Measurements from ENCODE around the gene ATXN7L1.

The ATXN7L1 gene

DNA sequence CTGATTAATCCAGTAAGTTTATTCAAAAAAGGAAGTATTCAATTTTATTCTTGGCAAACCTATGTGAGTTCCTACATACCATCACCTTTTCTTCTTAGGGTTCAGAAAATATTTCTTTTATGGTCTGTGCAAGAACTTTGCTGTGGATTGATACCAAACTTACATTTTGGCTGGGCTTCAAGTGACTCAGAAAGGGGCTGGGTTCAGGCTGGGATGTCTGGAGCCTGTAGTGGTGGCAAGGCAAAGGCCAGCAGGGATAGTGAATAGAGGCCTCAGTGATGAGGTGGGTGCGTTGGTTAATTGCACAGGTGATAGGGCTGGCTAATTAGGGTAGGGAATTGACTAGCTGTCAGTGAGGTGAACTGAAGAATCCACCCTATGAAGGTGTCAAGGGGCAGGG is 40.2 kb upstream of the ATXN7L1 start:
- peak; percentile 17 for DNase-seq
- TF ChIP-seq, protein P1, sequence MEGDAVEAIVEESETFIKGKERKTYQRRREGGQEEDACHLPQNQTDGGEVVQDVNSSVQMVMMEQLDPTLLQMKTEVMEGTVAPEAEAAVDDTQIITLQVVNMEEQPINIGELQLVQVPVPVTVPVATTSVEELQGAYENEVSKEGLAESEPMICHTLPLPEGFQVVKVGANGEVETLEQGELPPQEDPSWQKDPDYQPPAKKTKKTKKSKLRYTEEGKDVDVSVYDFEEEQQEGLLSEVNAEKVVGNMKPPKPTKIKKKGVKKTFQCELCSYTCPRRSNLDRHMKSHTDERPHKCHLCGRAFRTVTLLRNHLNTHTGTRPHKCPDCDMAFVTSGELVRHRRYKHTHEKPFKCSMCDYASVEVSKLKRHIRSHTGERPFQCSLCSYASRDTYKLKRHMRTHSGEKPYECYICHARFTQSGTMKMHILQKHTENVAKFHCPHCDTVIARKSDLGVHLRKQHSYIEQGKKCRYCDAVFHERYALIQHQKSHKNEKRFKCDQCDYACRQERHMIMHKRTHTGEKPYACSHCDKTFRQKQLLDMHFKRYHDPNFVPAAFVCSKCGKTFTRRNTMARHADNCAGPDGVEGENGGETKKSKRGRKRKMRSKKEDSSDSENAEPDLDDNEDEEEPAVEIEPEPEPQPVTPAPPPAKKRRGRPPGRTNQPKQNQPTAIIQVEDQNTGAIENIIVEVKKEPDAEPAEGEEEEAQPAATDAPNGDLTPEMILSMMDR (IDR thresholded peaks at IDR 0.05; ENCODE audit: low read depth, low read length, missing control alignments) = no peak
- Histone ChIP-seq H3K27me3 (replicated peaks) (no peaks in the 10 kb centered on the region), H3K36me3 (replicated peaks) (no peaks in the 10 kb centered on the region), H3K4me3 (ENCODE audit: low read depth, low read length) (no peak overlapping the region), H3K27ac (no peak overlapping the region)
- in situ Hi-C loops (cut with HindIII; ENCODE audit: low pct_ligation_motif_present, low sequenced_read_pairs) = no loop called here

DNA sequence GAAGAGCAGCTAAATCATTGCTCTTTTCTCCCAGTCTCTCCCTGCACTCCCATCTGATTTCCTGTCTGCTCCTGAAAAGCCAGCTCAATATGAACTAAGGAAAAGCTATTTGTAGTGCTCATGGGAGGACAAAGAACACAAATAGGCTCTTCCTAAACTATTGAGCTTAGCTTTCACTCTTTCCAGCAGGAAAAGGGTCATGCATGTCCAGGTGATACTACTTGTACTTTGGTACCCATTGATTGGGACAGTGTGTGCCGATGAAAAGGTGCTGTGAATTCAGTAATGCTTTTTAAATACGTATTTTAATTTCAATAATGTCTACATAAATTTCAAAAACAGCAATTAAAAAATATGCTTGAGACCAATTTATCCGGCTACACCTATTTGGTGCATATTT is 37.5 kb upstream of the ATXN7L1 start:
- TF ChIP-seq, protein P1 (IDR thresholded peaks at IDR 0.05; ENCODE audit: low read depth, low read length, missing control alignments) = no peak
- H3K27me3 ChIP-seq (replicated peaks) = no peaks in the 10 kb centered on the region
- H3K4me3 ChIP-seq (ENCODE audit: low read depth, low read length) = no peak overlapping the region
- in situ Hi-C loops (cut with HindIII; ENCODE audit: low pct_ligation_motif_present, low sequenced_read_pairs) = no loop called here
- H3K36me3 ChIP-seq (replicated peaks) = no peaks in the 10 kb centered on the region
- H3K27ac ChIP-seq = no peak overlapping the region
- no peak for DNase-seq

DNA sequence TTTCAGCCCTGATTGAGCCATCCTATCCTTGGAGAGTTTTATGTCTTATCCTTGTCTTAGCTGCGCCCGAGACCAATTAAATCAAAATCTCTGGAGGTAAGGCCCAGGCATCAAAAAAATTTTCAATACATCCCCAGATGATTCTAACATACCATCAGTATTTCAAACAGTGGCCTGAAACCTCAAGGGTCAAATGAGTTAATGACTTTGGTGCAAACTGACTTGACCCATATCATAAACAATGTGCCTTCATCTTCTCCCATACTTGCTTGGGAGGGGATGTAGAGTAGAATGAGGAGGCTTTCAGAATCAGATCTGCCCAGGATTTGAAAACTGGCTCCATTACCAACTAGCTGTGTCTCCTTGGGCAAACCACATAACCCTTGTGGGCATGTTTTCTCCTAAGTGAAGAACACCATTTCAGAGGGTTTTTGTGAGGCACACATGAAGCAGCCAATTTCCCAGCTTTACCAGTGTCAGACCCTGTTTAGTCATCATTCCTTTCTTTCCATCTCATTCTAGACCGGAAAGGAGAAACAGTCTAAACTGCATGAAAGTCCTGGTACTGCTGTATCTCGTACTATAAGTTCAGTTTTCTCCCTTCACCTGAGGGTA is 35.7 kb upstream of the ATXN7L1 start:
- Histone ChIP-seq H3K36me3 (replicated peaks) (no peaks in the 10 kb centered on the region), H3K27me3 (replicated peaks) (no peaks in the 10 kb centered on the region), H3K4me3 (ENCODE audit: low read depth, low read length) (no peak overlapping the region), H3K27ac (no peak overlapping the region)
- in situ Hi-C loops (cut with HindIII; ENCODE audit: low pct_ligation_motif_present, low sequenced_read_pairs) = no loop called here
- DNase-seq = no peak
- TF ChIP-seq, protein P1 (IDR thresholded peaks at IDR 0.05; ENCODE audit: low read depth, low read length, missing control alignments) = no peak

DNA sequence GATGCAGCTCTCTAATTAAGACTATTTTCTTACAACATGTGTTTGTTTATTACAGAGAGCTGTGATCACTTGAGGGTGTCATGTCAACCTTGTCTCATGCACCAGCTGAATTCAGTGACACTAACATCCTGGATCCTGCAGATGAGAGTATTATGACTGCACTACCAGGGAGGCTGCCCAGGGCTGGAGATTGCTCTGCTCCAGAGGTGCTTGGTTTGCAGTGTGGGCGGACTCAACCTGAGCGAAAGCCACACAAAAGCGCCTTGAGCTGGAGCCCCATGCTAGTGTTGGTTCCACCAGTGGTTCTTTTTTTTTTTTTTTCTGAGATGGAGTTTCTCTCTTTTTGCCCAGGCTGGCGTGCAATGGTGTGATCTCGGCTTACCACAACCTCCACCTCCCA is 33.8 kb upstream of the ATXN7L1 start:
- no peak overlapping the region for H3K27ac ChIP-seq
- TF ChIP-seq, protein P1 (IDR thresholded peaks at IDR 0.05; ENCODE audit: low read depth, low read length, missing control alignments) = no peak
- H3K36me3 ChIP-seq (replicated peaks) = no peaks in the 10 kb centered on the region
- in situ Hi-C loops (cut with HindIII; ENCODE audit: low pct_ligation_motif_present, low sequenced_read_pairs) = no loop called here
- no peak overlapping the region for H3K4me3 ChIP-seq (ENCODE audit: low read depth, low read length)
- no peak for DNase-seq
- H3K27me3 ChIP-seq (replicated peaks) = no peaks in the 10 kb centered on the region

DNA sequence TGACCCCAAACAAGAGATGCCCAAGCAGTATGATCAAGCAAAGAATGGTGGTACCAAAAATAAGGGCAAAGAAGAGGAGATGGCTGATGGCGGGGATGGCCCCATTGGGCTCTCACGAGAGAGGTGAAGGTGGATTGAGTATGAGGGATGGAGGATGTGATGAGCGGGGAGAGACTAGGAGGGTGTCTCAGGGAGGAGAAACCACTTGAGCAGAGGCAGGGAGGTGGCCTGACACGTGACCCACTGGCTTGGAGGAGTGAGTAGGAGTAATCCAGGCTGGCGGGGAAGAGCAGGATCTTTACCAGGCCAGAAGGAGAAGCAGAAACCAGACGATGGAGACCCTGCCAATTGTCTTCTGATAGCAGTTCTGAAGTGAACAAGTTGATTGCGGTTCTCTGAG is 33.3 kb upstream of the ATXN7L1 start:
- H3K36me3 ChIP-seq (replicated peaks) = no peaks in the 10 kb centered on the region
- in situ Hi-C loops (cut with HindIII; ENCODE audit: low pct_ligation_motif_present, low sequenced_read_pairs) = no loop called here
- no peak for DNase-seq
- no peaks in the 10 kb centered on the region for H3K27me3 ChIP-seq (replicated peaks)
- TF ChIP-seq, protein P1 (IDR thresholded peaks at IDR 0.05; ENCODE audit: low read depth, low read length, missing control alignments) = no peak
- no peak overlapping the region for H3K4me3 ChIP-seq (ENCODE audit: low read depth, low read length)
- H3K27ac ChIP-seq = no peak overlapping the region
